Endodermal cell (in vitro differentiated cells): ENCODE measurements around the gene PCNT. TPM values are rescaled to one million over a fixed set of nuclear protein-coding genes. Genes with fewer than 3 reads are reported as not detected.

Experiments used
- DNase-seq: peaks from one replicate; pipeline ENCODE4 v3.0.0-alpha.2; 2017
- H3K27ac ChIP-seq: 2 replicates; pipeline ENCODE4 v1.5.1; 2013; ENCODE audit warnings: mild to moderate bottlenecking, low read depth, low read length, moderate library complexity
- H3K27me3 ChIP-seq: 2 replicates; pipeline ENCODE4 v1.6.1; 2013; ENCODE audit warnings: mild to moderate bottlenecking, low read length, moderate library complexity; ENCODE audit not compliant: insufficient read depth, control insufficient read depth, poor library complexity, severe bottlenecking
- H3K36me3 ChIP-seq: 2 replicates; pipeline ENCODE4 v1.7.0; 2013; ENCODE audit warnings: mild to moderate bottlenecking, low read length, moderate library complexity; ENCODE audit not compliant: control insufficient read depth, insufficient read depth
- H3K4me1 ChIP-seq: one replicate; pipeline ENCODE4 v1.7.0; 2013; ENCODE audit warnings: low read length; ENCODE audit not compliant: control insufficient read depth, insufficient read depth
- H3K4me3 ChIP-seq: 2 replicates; pipeline ENCODE4 v1.5.1; 2013; ENCODE audit warnings: mild to moderate bottlenecking, low read length, moderate library complexity
- H3K9ac ChIP-seq: 2 replicates; pipeline ENCODE4 v1.6.1; 2013; ENCODE audit warnings: mild to moderate bottlenecking, low read length, moderate library complexity; ENCODE audit not compliant: poor library complexity, severe bottlenecking; ENCODE audit errors: extremely low read depth
- H3K9me3 ChIP-seq: 2 replicates; pipeline ENCODE4 v1.6.1; 2013; ENCODE audit warnings: mild to moderate bottlenecking, low read length, moderate library complexity; ENCODE audit not compliant: control insufficient read depth
- H3K27ac Mint-ChIP-seq: 2 replicates; pipeline ENCODE4 v1.8.0; 2020; ENCODE audit warnings: mixed read lengths
- H3K27me3 Mint-ChIP-seq: 2 replicates; pipeline ENCODE4 v1.8.0; 2021; ENCODE audit warnings: mild to moderate bottlenecking, mixed read lengths; ENCODE audit not compliant: insufficient read depth
- H3K36me3 Mint-ChIP-seq: 2 replicates; pipeline ENCODE4 v1.8.0; 2020; ENCODE audit warnings: low read depth, mixed read lengths
- H3K4me1 Mint-ChIP-seq: 2 replicates; pipeline ENCODE4 v1.8.0; 2020; ENCODE audit warnings: mixed read lengths
- H3K4me3 Mint-ChIP-seq: 2 replicates; pipeline ENCODE4 v1.8.0; 2020; ENCODE audit warnings: mild to moderate bottlenecking, moderate library complexity, mixed read lengths
- H3K9me3 Mint-ChIP-seq: 2 replicates; pipeline ENCODE4 v1.8.0; 2020; ENCODE audit warnings: mild to moderate bottlenecking, mixed read lengths
- WGBS, 2 experiments: methylation state at CpG; one replicate each; pipeline versions ENCODE4 v1.1.5 to v1.1.7; 2013; ENCODE audit warnings: missing lambda C conversion rate in 2 of 2, mixed read lengths in 1 of 2; ENCODE audit not compliant: insufficient coverage in 1 of 2, insufficient read length in 1 of 2; 5-methylcytosine and 5-hydroxymethylcytosine counted together
- total RNA-seq, 2 donors: library from RNA; stranded (reverse); fragmentation: NEBNext Ultra II Directional in 1 of 2; extraction: Animal tissue kit (Norgen Biotek cat#: 25700) in 1 of 2; gene quantifications; 2 replicates in 1 of 2; 3 replicates in 1 of 2; pipeline ENCODE4 v1.2.1, GENCODE V29; 2021
- TF ChIP-seq, protein P1 (sequence below): fragments of 200-600 bp; sonication (generic); conservative IDR thresholded peaks from 2 replicates; pipeline ENCODE4 v1.5.0; 2021; ENCODE audit warnings: antibody characterized with exemption, mild to moderate bottlenecking

The PCNT gene
- total RNA-seq, 2 donors from 2014 or later: 40.1 to 40.7 TPM

DNA sequence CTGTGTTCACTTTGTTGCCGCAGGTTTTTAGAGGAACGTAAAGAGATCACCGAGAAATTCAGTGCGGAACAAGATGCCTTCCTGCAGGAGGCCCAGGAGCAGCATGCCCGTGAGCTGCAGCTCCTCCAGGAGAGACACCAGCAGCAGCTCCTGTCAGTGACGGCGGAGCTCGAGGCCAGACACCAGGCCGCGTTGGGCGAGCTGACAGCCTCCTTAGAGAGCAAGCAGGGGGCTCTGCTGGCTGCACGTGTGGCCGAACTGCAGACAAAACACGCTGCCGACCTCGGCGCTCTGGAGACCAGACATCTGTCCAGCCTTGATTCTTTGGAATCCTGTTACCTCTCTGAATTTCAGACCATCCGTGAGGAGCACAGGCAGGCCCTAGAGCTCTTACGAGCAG is 42.6 kb downstream of the PCNT start:
- WGBS, 2 experiments: 94% methylated on average over 17 to 19 of the region's 19 CpGs
- Mint-ChIP-seq H3K4me3 (no peak overlapping the region), H3K36me3 (peaks cover 62% of the 10 kb centered on the region), H3K27me3 (no peaks in the 10 kb centered on the region), H3K4me1 (no peaks in the 10 kb centered on the region), H3K27ac (no peak overlapping the region), H3K9me3 (no peaks in the 10 kb centered on the region)
- no peak overlapping the region for H3K27ac ChIP-seq
- DNase-seq: no peak
- H3K4me3 ChIP-seq: no peak overlapping the region
- no peaks in the 10 kb centered on the region for H3K4me1 ChIP-seq
- peaks cover 67% of the 10 kb centered on the region for H3K36me3 ChIP-seq
- no peak overlapping the region for H3K9ac ChIP-seq
- no peaks in the 10 kb centered on the region for H3K27me3 ChIP-seq
- H3K9me3 ChIP-seq: no peaks in the 10 kb centered on the region
- TF ChIP-seq, protein P1, sequence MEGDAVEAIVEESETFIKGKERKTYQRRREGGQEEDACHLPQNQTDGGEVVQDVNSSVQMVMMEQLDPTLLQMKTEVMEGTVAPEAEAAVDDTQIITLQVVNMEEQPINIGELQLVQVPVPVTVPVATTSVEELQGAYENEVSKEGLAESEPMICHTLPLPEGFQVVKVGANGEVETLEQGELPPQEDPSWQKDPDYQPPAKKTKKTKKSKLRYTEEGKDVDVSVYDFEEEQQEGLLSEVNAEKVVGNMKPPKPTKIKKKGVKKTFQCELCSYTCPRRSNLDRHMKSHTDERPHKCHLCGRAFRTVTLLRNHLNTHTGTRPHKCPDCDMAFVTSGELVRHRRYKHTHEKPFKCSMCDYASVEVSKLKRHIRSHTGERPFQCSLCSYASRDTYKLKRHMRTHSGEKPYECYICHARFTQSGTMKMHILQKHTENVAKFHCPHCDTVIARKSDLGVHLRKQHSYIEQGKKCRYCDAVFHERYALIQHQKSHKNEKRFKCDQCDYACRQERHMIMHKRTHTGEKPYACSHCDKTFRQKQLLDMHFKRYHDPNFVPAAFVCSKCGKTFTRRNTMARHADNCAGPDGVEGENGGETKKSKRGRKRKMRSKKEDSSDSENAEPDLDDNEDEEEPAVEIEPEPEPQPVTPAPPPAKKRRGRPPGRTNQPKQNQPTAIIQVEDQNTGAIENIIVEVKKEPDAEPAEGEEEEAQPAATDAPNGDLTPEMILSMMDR: no peak

DNA sequence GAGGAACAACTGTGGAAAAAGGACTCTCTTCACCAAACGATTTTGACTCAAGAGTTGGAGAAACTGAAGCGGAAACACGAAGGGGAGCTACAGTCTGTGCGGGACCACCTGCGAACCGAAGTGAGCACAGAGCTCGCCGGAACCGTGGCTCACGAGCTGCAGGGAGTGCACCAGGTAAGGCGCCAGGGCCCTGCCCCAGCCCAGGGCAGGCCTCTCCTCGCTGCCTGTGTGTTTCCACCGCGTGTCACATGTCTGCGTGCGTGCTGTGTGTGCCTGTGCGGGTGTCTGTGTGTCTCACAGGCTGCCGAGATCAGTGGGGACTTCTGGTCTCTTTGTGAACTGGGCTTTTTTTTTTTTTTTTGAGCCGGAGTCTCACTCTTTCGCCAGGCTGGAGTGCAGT is 43.0 kb downstream of the PCNT start:
- Histone ChIP-seq H3K27ac (no peak overlapping the region), H3K36me3 (peaks cover 67% of the 10 kb centered on the region), H3K9ac (no peak overlapping the region), H3K9me3 (no peaks in the 10 kb centered on the region), H3K4me1 (no peaks in the 10 kb centered on the region), H3K27me3 (no peaks in the 10 kb centered on the region), H3K4me3 (no peak overlapping the region)
- TF ChIP-seq, protein P1: no peak
- WGBS, 2 experiments: 94 to 95% methylated on average over 13 to 20 of the region's 20 CpGs
- Mint-ChIP-seq H3K9me3 (no peaks in the 10 kb centered on the region), H3K27me3 (no peaks in the 10 kb centered on the region), H3K4me1 (no peaks in the 10 kb centered on the region), H3K4me3 (no peak overlapping the region), H3K27ac (no peak overlapping the region), H3K36me3 (peaks cover 62% of the 10 kb centered on the region)
- no peak for DNase-seq

DNA sequence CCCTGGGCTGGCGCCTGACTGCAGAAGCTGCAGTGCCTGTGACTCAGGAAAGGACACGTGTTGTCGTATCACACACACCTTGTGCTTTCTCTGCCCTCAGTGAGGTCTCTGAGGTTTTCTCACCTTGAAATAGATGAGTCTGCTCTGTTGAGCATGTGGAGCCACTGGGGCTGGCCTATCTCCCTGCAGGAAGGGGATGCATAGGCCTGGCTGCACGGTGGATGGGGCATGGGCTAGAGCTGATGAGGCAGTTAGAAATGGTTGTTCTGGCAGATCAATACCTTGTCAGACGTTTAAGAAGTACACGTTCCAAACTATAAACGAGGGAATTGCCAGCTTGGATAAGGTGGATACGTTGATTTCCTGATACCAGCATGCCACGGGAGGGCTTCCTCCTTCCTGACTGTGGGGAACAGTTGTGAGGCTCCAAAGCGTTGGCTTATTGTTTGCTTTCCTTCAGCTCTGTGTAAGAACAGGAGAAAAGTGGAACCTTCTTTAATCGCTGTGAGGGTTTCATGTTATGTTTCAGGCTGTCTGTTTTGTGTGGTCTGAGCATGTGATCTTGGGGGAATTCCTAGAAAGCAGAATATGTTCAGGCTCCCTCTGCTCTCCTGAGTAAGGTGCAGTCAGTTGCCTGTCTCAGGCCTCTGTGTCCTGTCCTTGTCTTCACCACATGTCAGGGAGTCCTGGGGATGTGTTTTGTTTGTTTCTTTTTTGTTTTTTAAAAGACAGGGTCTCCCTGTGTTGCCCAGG is 44.8 kb downstream of the PCNT start:
- H3K4me1 Mint-ChIP-seq: no peaks in the 10 kb centered on the region
- H3K4me3 Mint-ChIP-seq: no peak overlapping the region
- H3K9me3 Mint-ChIP-seq: no peaks in the 10 kb centered on the region
- Histone ChIP-seq H3K4me3 (no peak overlapping the region), H3K27ac (peak overlapping the region; percentile 49), H3K9me3 (no peaks in the 10 kb centered on the region), H3K36me3 (peaks cover 68% of the 10 kb centered on the region), H3K4me1 (no peaks in the 10 kb centered on the region), H3K9ac (no peak overlapping the region), H3K27me3 (no peaks in the 10 kb centered on the region)
- no peaks in the 10 kb centered on the region for H3K27me3 Mint-ChIP-seq
- TF ChIP-seq, protein P1: no peak
- WGBS, 2 experiments: 93 to 95% methylated on average over 10 to 11 of the region's 11 CpGs
- DNase-seq: no peak
- H3K27ac Mint-ChIP-seq: peak overlapping the region; percentile 1
- peaks cover 60% of the 10 kb centered on the region for H3K36me3 Mint-ChIP-seq
